MCF 10A (cell line): ENCODE measurements around the gene DYNC2I2. TPM values are rescaled to one million over a fixed set of nuclear protein-coding genes. Genes with fewer than 3 reads are reported as not detected.

Experiments
- Bru-seq: library from RNA; stranded (reverse); fragments of 400-500 nt; gene quantifications from one replicate; lab custom pipeline; 2021; lab: Mats Ljungman, UMichigan
- BruChase-seq, 2 experiments: library from RNA; stranded (reverse); fragments of 400-500 nt; gene quantifications; one replicate each; lab custom pipeline; 2021; lab: Mats Ljungman, UMichigan
- BruUV-seq: library from RNA; stranded (reverse); fragments of 400-500 nt; replicated peaks from 2 replicates; lab custom pipeline; 2021; lab: Mats Ljungman, UMichigan
- CTCF ChIA-PET: fragments of 300-600 bp; sonication (Branson Sonifier 250); formaldehyde crosslinking; extraction: SDS; loops from one replicate; lab custom pipeline; 2021; ENCODE audit warnings: antibody characterized with exemption, inconsistent platforms; lab: Yijun Ruan, JAX
- POLR2A ChIA-PET: fragments of 300-600, 350-650 bp; sonication (Branson Sonifier 250); formaldehyde crosslinking; extraction: SDS; loops from one replicate; lab custom pipeline; 2020; ENCODE audit warnings: antibody characterized with exemption, inconsistent platforms; lab: Yijun Ruan, JAX
- DNase-seq: peaks from one replicate; pipeline ENCODE4 v3.0.0-alpha.2; 2018; ENCODE audit not compliant: unreplicated experiment
- H3K27ac Mint-ChIP-seq: one replicate; pipeline ENCODE4 v1.8.0; 2022; ENCODE audit warnings: mild to moderate bottlenecking, low read depth, mixed read lengths; ENCODE audit not compliant: unreplicated experiment
- H3K27me3 Mint-ChIP-seq: one replicate; pipeline ENCODE4 v1.8.0; 2022; ENCODE audit warnings: mixed read lengths; ENCODE audit not compliant: insufficient read depth, unreplicated experiment
- H3K36me3 Mint-ChIP-seq: one replicate; pipeline ENCODE4 v1.8.0; 2022; ENCODE audit warnings: mild to moderate bottlenecking, moderate library complexity, mixed read lengths; ENCODE audit not compliant: insufficient read depth, unreplicated experiment
- H3K4me1 Mint-ChIP-seq: one replicate; pipeline ENCODE4 v1.8.0; 2022; ENCODE audit warnings: mixed read lengths; ENCODE audit not compliant: insufficient read depth, unreplicated experiment
- H3K4me3 Mint-ChIP-seq: one replicate; pipeline ENCODE4 v1.8.0; 2022; ENCODE audit warnings: mild to moderate bottlenecking, moderate library complexity, mixed read lengths; ENCODE audit not compliant: unreplicated experiment
- H3K9me3 Mint-ChIP-seq: one replicate; pipeline ENCODE4 v1.8.0; 2022; ENCODE audit warnings: mixed read lengths; ENCODE audit not compliant: unreplicated experiment
- CTCF ChIP-seq: fragments of 200-600 bp; IDR thresholded peaks from one replicate; pipeline ENCODE4 v1.8.0; 2022; ENCODE audit warnings: antibody characterized with exemption, mild to moderate bottlenecking; ENCODE audit not compliant: unreplicated experiment
- intact Hi-C: fragments of 100-400 bp; cut with micrococcal nuclease; formaldehyde crosslinking; loops from 2 replicates; pipeline ENCODE4 v1.14.1; 2022
- long read RNA-seq: library from polyadenylated mRNA; stranded (forward); transcript quantifications from one replicate; pipeline ENCODE4 v2.0.0, GENCODE V29; 2022
- total RNA-seq: library from RNA; stranded (reverse); gene quantifications from 2 replicates; pipeline ENCODE4 v1.2.3, GENCODE V29; 2022

Gene DYNC2I2
- total RNA-seq, result 31.7 and 43.7 TPM in 2 replicates
- percentile 48 among the genes with signal in this experiment for Bru-seq, nascent RNA
- BruChase-seq, experiment 1, labeled RNA remaining after a 6-hour chase, result percentile 64 among the genes with signal in this experiment
- BruChase-seq, experiment 2, labeled RNA remaining after a 2-hour chase, result percentile 62 among the genes with signal in this experiment
- long read RNA-seq, transcript WDR34-201 (9 exons, 1,755 nt), result major isoform, 159 of 209 reads
- long read RNA-seq, partial matches to known transcripts, result 9 of 209 reads
- long read RNA-seq, other reads (novel, unspliced or antisense), result 41 of 209 reads

DNA sequence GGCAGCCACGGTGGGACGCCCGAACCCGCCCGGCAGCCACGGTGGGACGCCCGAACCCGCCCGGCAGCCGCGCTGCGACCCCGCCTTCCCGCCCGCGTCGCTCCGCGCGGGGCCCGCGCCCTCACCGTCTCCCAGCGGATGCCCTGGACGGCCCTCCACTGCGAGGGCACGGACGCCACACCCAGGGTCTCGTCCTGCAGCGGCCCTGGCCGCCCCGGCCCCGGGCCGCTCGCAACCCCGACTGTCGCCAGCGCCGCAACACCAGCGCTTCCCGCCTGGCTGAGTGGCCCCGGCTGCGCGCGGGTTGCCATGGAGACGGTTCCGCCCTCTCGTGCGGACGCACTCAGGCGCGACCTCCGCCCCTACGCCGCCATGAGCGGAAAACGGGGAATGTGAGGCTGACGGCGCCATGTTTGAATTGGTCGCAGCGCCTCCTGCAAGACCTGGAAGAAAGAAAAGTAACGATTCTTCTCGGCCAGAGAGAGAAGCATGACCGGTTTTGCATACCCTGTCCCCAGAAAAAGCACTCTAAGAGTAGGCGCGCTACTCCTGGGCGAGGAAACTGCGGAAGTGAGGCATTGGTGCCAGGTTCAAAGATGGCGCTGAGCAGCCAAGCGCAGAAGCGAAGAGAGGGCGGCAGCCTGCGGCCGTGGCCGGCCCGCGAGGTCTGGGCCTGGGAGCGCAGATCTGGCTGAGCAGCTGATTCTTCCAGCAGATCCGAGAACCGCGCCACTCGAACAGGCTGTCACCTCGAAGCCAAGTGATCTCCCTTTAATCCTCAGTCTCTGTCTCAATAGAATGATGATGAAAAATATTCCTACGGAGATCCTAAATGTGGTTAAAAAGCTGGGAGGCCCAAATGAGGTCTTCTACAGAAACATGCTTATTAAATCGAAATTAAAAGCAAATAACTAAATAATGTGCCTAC, at the start of gene DYNC2I2:
Gene DYNC2I2 (minus strand): TSS at position 432 of the 928 bp plus-strand sequence. CDS start 121 bp downstream, at position 311.
- Mint-ChIP-seq H3K9me3 (no peaks in the 10 kb centered on the region), H3K4me1 (peaks cover 8% of the 10 kb centered on the region), H3K36me3 (peaks cover 21% of the 10 kb centered on the region), H3K4me3 (peak within 1 kb of the TSS; percentile 67), H3K27me3 (no peaks in the 10 kb centered on the region), H3K27ac (peak within 1 kb of the TSS; percentile 98)
- DNase-seq, result peak; percentile 93
- intact Hi-C loops, result no loop called here
- no peak for TF ChIP-seq CTCF
- CTCF ChIA-PET, result interaction anchor here (0.8 to 1.0 kb wide), 3 partner anchors 18 to 237 kb away, joined by 3 to 5 read pairs (median 3); no protein-coding TSS in a partner anchor
- POLR2A ChIA-PET, result interaction anchor here (0.6 to 2.4 kb wide), 10 partner anchors 10 to 114 kb away, joined by 3 to 27 read pairs (median 3); no protein-coding TSS in a partner anchor
- BruUV-seq, result no TSS peak

GRCh38 chr9:128706045-128706444, 49.4 kb upstream of the DYNC2I2 start:
- no peak overlapping the region for H3K4me3 Mint-ChIP-seq
- peaks cover 6% of the 10 kb centered on the region for H3K4me1 Mint-ChIP-seq
- H3K27ac Mint-ChIP-seq, result no peak overlapping the region
- no peaks in the 10 kb centered on the region for H3K27me3 Mint-ChIP-seq
- DNase-seq, result no peak
- H3K36me3 Mint-ChIP-seq, result no peaks in the 10 kb centered on the region
- BruUV-seq, result no TSS peak
- intact Hi-C loops, result no loop called here
- ChIA-PET CTCF (no interaction called here), POLR2A (no interaction called here)
- no peaks in the 10 kb centered on the region for H3K9me3 Mint-ChIP-seq
- TF ChIP-seq CTCF, result no peak

DNA sequence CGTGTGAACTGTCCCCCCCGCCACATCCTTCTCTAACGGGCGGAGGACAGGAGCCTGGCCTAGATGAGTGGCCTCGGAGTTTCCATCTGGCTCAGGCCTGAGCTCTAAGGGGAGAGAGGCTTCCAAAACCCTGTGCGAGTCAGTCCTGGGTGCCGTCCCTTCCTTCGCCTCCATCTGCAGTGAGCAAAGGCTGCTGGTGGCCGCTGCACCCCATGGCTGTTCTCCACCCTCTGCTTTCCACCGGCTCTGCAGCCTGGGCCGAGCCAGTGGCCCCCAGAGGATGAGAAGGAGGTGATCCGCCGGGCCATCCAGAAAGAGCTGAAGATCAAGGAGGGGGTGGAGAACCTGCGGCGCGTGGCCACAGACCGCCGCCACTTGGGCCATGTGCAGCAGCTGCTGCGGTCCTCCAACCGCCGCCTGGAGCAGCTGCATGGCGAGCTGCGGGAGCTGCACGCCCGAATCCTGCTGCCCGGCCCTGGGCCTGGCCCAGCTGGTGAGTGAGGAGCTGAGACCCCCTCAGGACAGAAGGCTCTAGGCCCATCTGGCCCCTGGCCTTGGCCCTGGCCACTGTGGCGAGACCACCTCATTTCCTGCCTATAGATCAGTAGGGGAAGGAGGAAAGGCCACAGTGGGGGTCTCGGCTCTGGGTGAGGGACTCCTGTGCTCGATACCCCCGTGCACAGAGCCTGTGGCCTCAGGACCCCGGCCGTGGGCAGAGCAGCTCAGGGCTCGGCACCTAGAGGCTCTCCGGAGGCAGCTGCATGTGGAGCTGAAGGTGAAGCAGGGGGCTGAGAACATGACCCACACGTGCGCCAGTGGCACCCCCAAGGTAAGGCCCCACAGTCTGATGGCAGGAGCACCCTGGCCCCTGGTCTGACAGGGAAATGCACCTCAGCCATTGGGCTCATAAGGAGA, 48.7 kb upstream of the DYNC2I2 start:
- Mint-ChIP-seq H3K27me3 (no peaks in the 10 kb centered on the region), H3K9me3 (no peaks in the 10 kb centered on the region), H3K4me3 (no peak overlapping the region), H3K4me1 (peaks cover 6% of the 10 kb centered on the region), H3K36me3 (peaks cover 2% of the 10 kb centered on the region), H3K27ac (no peak overlapping the region)
- CTCF ChIA-PET, result no interaction called here
- no peak for TF ChIP-seq CTCF
- POLR2A ChIA-PET, result interaction anchor here (1.3 kb wide), 1 partner anchor 14 kb away, joined by 3 read pairs; no protein-coding TSS in a partner anchor
- BruUV-seq, result no TSS peak
- intact Hi-C loops, result no loop called here
- DNase-seq, result no peak
